SK-N-SH treated with all-trans-retinoic acid at 6 μM for 48 hours (cell line): Measurements from ENCODE around the gene STAT6.

Source experiments
- ATAC-seq: fragments of 200-7000 bp; cut with Tn5 transposase; 3 replicates; pipeline ENCODE4 v1.9.1; 2020; ENCODE audit warnings: mild to moderate bottlenecking, moderate library complexity
- ARNTL ChIP-seq: fragments of 450-650 bp; formaldehyde crosslinking; IDR thresholded peaks from 2 replicates; pipeline ENCODE4 v1.5.0; 2020; ENCODE audit warnings: low read depth, mild to moderate bottlenecking, moderate library complexity, borderline replicate concordance
- BACH2 ChIP-seq: fragments of 250-450 bp; sonication (Bioruptor Pico); IDR thresholded peaks from 2 replicates; pipeline ENCODE4 v1.9.0; 2021; ENCODE audit warnings: mild to moderate bottlenecking, borderline replicate concordance
- CSDC2 ChIP-seq: fragments of 250-450 bp; sonication (Bioruptor Pico); IDR thresholded peaks from 2 replicates; pipeline ENCODE4 v1.5.0; 2020; ENCODE audit warnings: mild to moderate bottlenecking, moderate library complexity
- CSRNP3 ChIP-seq: fragments of 250-450 bp; sonication (Bioruptor Pico); IDR thresholded peaks from 2 replicates; pipeline ENCODE4 v1.5.1; 2021; ENCODE audit warnings: mild to moderate bottlenecking, moderate library complexity
- ESRRG ChIP-seq: fragments of 250-450 bp; sonication (Bioruptor Pico); IDR thresholded peaks from 2 replicates; pipeline ENCODE4 v1.6.1; 2021; ENCODE audit warnings: mild to moderate bottlenecking
- GLIS3 ChIP-seq: fragments of 250-450 bp; sonication (Bioruptor Pico); IDR thresholded peaks from 2 replicates; pipeline ENCODE4 v1.5.0; 2020; ENCODE audit warnings: mild to moderate bottlenecking, moderate library complexity
- ISL1 ChIP-seq: fragments of 250-450 bp; sonication (Bioruptor Pico); IDR thresholded peaks from 2 replicates; pipeline ENCODE4 v2.1.2; 2022; ENCODE audit warnings: mild to moderate bottlenecking, moderate library complexity
- OSR1 ChIP-seq: fragments of 250-450 bp; sonication (Bioruptor Pico); IDR thresholded peaks from 2 replicates; pipeline ENCODE4 v1.8.0; 2022; ENCODE audit warnings: moderate library complexity, mild to moderate bottlenecking, inconsistent platforms
- PPARA ChIP-seq: fragments of 250-450 bp; sonication (Bioruptor Pico); IDR thresholded peaks from 2 replicates; pipeline ENCODE4 v1.5.0; 2020; ENCODE audit warnings: mild to moderate bottlenecking, borderline replicate concordance
- RARB ChIP-seq: fragments of 250-450 bp; sonication (Bioruptor Pico); IDR thresholded peaks from 2 replicates; pipeline ENCODE4 v1.8.0; 2021; ENCODE audit warnings: mild to moderate bottlenecking, moderate library complexity
- SNAI2 ChIP-seq: fragments of 250-450 bp; sonication (Bioruptor Pico); IDR thresholded peaks from 2 replicates; pipeline ENCODE4 v1.5.0; 2020; ENCODE audit warnings: mild to moderate bottlenecking, moderate library complexity
- TCF4 ChIP-seq: fragments of 250-450 bp; sonication (Bioruptor Pico); IDR thresholded peaks from 2 replicates; pipeline ENCODE4 v1.8.0; 2021; ENCODE audit warnings: mild to moderate bottlenecking, moderate library complexity, borderline replicate concordance
- TOX ChIP-seq: fragments of 250-450 bp; sonication (Bioruptor Pico); IDR thresholded peaks from 2 replicates; pipeline ENCODE4 v1.8.0; 2021; ENCODE audit warnings: mild to moderate bottlenecking, moderate library complexity, borderline replicate concordance
- TSHZ2 ChIP-seq: fragments of 250-450 bp; sonication (Bioruptor Pico); IDR thresholded peaks from 2 replicates; pipeline ENCODE4 v1.5.0; 2020; ENCODE audit warnings: mild to moderate bottlenecking, moderate library complexity
- ZC3H10 ChIP-seq: fragments of 250-450 bp; sonication (Bioruptor Pico); IDR thresholded peaks from 2 replicates; pipeline ENCODE4 v1.5.1; 2021; ENCODE audit warnings: mild to moderate bottlenecking, moderate library complexity
- ZFP3 ChIP-seq: fragments of 250-450 bp; sonication (Bioruptor Pico); IDR thresholded peaks from 2 replicates; pipeline ENCODE4 v1.5.0; 2020; ENCODE audit warnings: mild to moderate bottlenecking, moderate library complexity
- ZFP30 ChIP-seq: fragments of 450-650 bp; formaldehyde crosslinking; IDR thresholded peaks from 2 replicates; pipeline ENCODE4 v1.5.0; 2022; ENCODE audit warnings: mild to moderate bottlenecking, moderate library complexity
- ZNF565 ChIP-seq: fragments of 450-650 bp; formaldehyde crosslinking; conservative IDR thresholded peaks from 2 replicates; pipeline ENCODE4 v1.5.0; 2020; ENCODE audit warnings: low read depth, mild to moderate bottlenecking, moderate library complexity
- ZNF70 ChIP-seq: fragments of 450-650 bp; formaldehyde crosslinking; IDR thresholded peaks from 2 replicates; pipeline ENCODE4 v1.5.0; 2020; ENCODE audit warnings: mild to moderate bottlenecking, moderate library complexity
- ZNF8 ChIP-seq: fragments of 450-650 bp; formaldehyde crosslinking; IDR thresholded peaks from 2 replicates; pipeline ENCODE4 v1.5.0; 2020; ENCODE audit warnings: mild to moderate bottlenecking, moderate library complexity
- TF ChIP-seq, protein P1 (sequence below): fragments of 250-450 bp; sonication (Bioruptor Pico); IDR thresholded peaks from 2 replicates; pipeline ENCODE4 v1.8.0; 2020; ENCODE audit warnings: mild to moderate bottlenecking, moderate library complexity, borderline replicate concordance
- TF ChIP-seq, protein P2 (sequence below): fragments of 250-450 bp; sonication (Bioruptor Pico); IDR thresholded peaks from 2 replicates; pipeline ENCODE4 v1.5.1; 2020; ENCODE audit warnings: low read depth, mild to moderate bottlenecking, moderate library complexity
- TF ChIP-seq, protein P3 (sequence below): fragments of 250-450 bp; sonication (Bioruptor Pico); IDR thresholded peaks from 2 replicates; pipeline ENCODE4 v1.8.0; 2021; ENCODE audit warnings: low read depth, mild to moderate bottlenecking, moderate library complexity, borderline replicate concordance

Gene STAT6

DNA sequence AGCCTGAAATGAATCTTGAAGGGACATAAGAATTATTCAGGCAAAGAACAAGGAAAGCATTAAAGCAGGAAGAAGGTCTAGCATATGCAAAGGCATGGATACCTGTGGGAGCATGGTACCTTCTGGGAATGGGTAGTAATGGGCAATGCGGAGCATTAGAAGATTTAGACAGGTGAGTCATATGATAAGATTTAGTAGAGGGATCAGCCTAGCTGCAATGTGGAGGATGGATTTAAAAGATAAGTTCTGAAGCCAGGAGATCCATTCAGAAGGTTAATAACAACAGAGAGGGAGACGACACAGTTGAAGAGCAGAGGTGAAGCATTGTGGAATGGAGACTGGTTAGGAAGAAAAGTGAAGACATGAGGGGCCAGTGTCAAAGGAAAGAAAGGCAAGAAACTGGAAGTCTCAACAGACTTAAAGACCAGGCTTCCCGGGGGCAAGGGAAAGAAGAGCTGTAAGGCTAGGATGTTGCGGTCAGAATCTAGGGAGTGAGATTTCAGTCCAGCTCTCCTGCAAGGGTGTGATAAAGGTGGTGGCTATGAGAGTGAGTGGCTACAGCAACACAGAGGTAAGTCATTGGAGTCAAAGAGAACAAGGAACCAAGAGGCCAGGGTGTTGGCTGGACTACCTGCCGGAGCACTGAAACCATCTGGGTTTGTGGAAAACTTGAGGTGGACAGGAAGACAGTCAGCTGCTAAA is 5.6 kb upstream of the STAT6 start:
- TF ChIP-seq, protein P1, sequence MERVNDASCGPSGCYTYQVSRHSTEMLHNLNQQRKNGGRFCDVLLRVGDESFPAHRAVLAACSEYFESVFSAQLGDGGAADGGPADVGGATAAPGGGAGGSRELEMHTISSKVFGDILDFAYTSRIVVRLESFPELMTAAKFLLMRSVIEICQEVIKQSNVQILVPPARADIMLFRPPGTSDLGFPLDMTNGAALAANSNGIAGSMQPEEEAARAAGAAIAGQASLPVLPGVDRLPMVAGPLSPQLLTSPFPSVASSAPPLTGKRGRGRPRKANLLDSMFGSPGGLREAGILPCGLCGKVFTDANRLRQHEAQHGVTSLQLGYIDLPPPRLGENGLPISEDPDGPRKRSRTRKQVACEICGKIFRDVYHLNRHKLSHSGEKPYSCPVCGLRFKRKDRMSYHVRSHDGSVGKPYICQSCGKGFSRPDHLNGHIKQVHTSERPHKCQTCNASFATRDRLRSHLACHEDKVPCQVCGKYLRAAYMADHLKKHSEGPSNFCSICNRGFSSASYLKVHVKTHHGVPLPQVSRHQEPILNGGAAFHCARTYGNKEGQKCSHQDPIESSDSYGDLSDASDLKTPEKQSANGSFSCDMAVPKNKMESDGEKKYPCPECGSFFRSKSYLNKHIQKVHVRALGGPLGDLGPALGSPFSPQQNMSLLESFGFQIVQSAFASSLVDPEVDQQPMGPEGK (CRISPR knock-in tag) = no peak
- TF ChIP-seq BACH2 (CRISPR knock-in tag) = no peak
- TF ChIP-seq ZFP30 (CRISPR knock-in tag) = no peak
- no peak for TF ChIP-seq ZNF70 (CRISPR knock-in tag)
- no peak for TF ChIP-seq ESRRG (CRISPR knock-in tag)
- TF ChIP-seq TCF4 (CRISPR knock-in tag) = no peak
- TF ChIP-seq CSDC2 = no peak
- TF ChIP-seq ZNF8 = no peak
- TF ChIP-seq TOX = no peak
- no peak for TF ChIP-seq GLIS3 (CRISPR knock-in tag)
- TF ChIP-seq ARNTL = no peak
- no peak for TF ChIP-seq TSHZ2 (CRISPR knock-in tag)
- TF ChIP-seq ZFP3 (CRISPR knock-in tag) = no peak
- no peak for TF ChIP-seq ZNF565
- TF ChIP-seq CSRNP3 (CRISPR knock-in tag) = no peak
- TF ChIP-seq, protein P2, sequence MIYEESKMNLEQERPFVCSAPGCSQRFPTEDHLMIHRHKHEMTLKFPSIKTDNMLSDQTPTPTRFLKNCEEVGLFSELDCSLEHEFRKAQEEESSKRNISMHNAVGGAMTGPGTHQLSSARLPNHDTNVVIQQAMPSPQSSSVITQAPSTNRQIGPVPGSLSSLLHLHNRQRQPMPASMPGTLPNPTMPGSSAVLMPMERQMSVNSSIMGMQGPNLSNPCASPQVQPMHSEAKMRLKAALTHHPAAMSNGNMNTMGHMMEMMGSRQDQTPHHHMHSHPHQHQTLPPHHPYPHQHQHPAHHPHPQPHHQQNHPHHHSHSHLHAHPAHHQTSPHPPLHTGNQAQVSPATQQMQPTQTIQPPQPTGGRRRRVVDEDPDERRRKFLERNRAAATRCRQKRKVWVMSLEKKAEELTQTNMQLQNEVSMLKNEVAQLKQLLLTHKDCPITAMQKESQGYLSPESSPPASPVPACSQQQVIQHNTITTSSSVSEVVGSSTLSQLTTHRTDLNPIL (CRISPR knock-in tag) = no peak
- no peak for TF ChIP-seq OSR1 (CRISPR knock-in tag)
- no peak for TF ChIP-seq ZC3H10
- TF ChIP-seq PPARA = no peak
- no peak for ATAC-seq

GRCh38 chr12:57112492-57113294 is 1.5 kb upstream of the STAT6 start:
- peak; percentile 95 for ATAC-seq
- TF ChIP-seq RARB (CRISPR knock-in tag) = no peak
- TF ChIP-seq, protein P1 (CRISPR knock-in tag) = no peak
- no peak for TF ChIP-seq ZNF565
- no peak for TF ChIP-seq TSHZ2 (CRISPR knock-in tag)
- no peak for TF ChIP-seq ARNTL
- TF ChIP-seq TCF4 (CRISPR knock-in tag) = no peak
- no peak for TF ChIP-seq PPARA
- TF ChIP-seq SNAI2 (CRISPR knock-in tag) = no peak
- TF ChIP-seq, protein P3, sequence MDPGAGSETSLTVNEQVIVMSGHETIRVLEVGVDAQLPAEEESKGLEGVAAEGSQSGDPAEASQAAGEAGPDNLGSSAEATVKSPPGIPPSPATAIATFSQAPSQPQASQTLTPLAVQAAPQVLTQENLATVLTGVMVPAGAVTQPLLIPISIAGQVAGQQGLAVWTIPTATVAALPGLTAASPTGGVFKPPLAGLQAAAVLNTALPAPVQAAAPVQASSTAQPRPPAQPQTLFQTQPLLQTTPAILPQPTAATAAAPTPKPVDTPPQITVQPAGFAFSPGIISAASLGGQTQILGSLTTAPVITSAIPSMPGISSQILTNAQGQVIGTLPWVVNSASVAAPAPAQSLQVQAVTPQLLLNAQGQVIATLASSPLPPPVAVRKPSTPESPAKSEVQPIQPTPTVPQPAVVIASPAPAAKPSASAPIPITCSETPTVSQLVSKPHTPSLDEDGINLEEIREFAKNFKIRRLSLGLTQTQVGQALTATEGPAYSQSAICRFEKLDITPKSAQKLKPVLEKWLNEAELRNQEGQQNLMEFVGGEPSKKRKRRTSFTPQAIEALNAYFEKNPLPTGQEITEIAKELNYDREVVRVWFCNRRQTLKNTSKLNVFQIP (CRISPR knock-in tag) = no peak
- TF ChIP-seq ISL1 = no peak
- no peak for TF ChIP-seq CSRNP3 (CRISPR knock-in tag)
- no peak for TF ChIP-seq GLIS3 (CRISPR knock-in tag)
